NT2/D1 (cell line): ENCODE results near the gene TGM2.

ENCODE experiments used
- YY1 ChIP-seq: IDR thresholded peaks from 2 replicates; pipeline ENCODE4 v1.6.1; 2011; ENCODE audit not compliant: insufficient read length, insufficient read depth
- ZNF274 ChIP-seq: IDR thresholded peaks from 2 replicates; pipeline ENCODE4 v1.6.1; 2011; ENCODE audit warnings: mild to moderate bottlenecking, low read depth, low read length

- no peak for TF ChIP-seq YY1
- no peak for TF ChIP-seq ZNF274
These were observed 12.3 kb downstream of the TGM2 start for GRCh38 chr20:38152621-38153221.
